GM23248 (cell line): Measurements from ENCODE around the gene EIF4E2. TPM values are rescaled to one million over a fixed set of nuclear protein-coding genes. Genes with fewer than 3 reads are reported as not detected.

Experiments
- DNase-seq: peaks from one replicate; pipeline ENCODE4 v3.0.0-alpha.2; 2015
- H2AFZ ChIP-seq: fragments of 200-600 bp; sonication (generic); 2 replicates; pipeline ENCODE4 v1.6.1; 2016; ENCODE audit warnings: antibody characterized with exemption
- H3F3A ChIP-seq: fragments of 200-600 bp; sonication (generic); 2 replicates; pipeline ENCODE4 v1.6.1; 2016; ENCODE audit warnings: mild to moderate bottlenecking, antibody characterized with exemption, mixed run types; ENCODE audit not compliant: insufficient read depth
- H3K27ac ChIP-seq: fragments of 200-600 bp; sonication (generic); 2 replicates; pipeline ENCODE4 v1.5.1; 2016; ENCODE audit warnings: mild to moderate bottlenecking
- H3K27me3 ChIP-seq: fragments of 200-600 bp; sonication (generic); replicated peaks from 2 replicates; pipeline ENCODE4 v1.6.1; 2016; ENCODE audit warnings: mild to moderate bottlenecking; ENCODE audit not compliant: insufficient read depth
- H3K36me3 ChIP-seq: fragments of 200-600 bp; sonication (generic); 2 replicates; pipeline ENCODE4 v1.6.1; 2016; ENCODE audit warnings: low read depth, mild to moderate bottlenecking
- H3K4me1 ChIP-seq: fragments of 200-600 bp; sonication (generic); 2 replicates; pipeline ENCODE4 v1.6.1; 2016; ENCODE audit warnings: mild to moderate bottlenecking; ENCODE audit not compliant: insufficient read depth
- H3K4me2 ChIP-seq: fragments of 200-600 bp; sonication (generic); one replicate; pipeline ENCODE4 v1.6.1; 2016; ENCODE audit warnings: mild to moderate bottlenecking; ENCODE audit not compliant: unreplicated experiment
- H3K4me3 ChIP-seq: fragments of 200-600 bp; sonication (generic); 2 replicates; pipeline ENCODE4 v1.5.1; 2016; ENCODE audit warnings: mild to moderate bottlenecking
- H3K79me2 ChIP-seq: fragments of 200-600 bp; sonication (generic); 2 replicates; pipeline ENCODE4 v1.6.1; 2016; ENCODE audit warnings: mild to moderate bottlenecking; ENCODE audit not compliant: insufficient read depth
- H3K9ac ChIP-seq: fragments of 200-600 bp; sonication (generic); 2 replicates; pipeline ENCODE4 v1.6.1; 2016; ENCODE audit warnings: mild to moderate bottlenecking
- H3K9me2 ChIP-seq: fragments of 200-600 bp; sonication (generic); 2 replicates; pipeline ENCODE4 v1.6.1; 2016; ENCODE audit warnings: mixed run types, mild to moderate bottlenecking, moderate library complexity; ENCODE audit not compliant: insufficient read depth
- H3K9me3 ChIP-seq: fragments of 200-600 bp; sonication (generic); one replicate; pipeline ENCODE4 v1.6.1; 2017; ENCODE audit warnings: low read depth
- H4K20me1 ChIP-seq: fragments of 200-600 bp; sonication (generic); 2 replicates; pipeline ENCODE4 v1.6.0; 2016; ENCODE audit not compliant: insufficient read depth
- EZH2 ChIP-seq: fragments of 200-600 bp; sonication (generic); IDR thresholded peaks from 2 replicates; pipeline ENCODE4 v1.6.1; 2018; ENCODE audit warnings: antibody characterized with exemption, mild to moderate bottlenecking; ENCODE audit not compliant: insufficient read depth, poor library complexity, severe bottlenecking
- EZH2phosphoT487 ChIP-seq: fragments of 200-600 bp; sonication (generic); IDR thresholded peaks from 2 replicates; pipeline ENCODE4 v1.6.1; 2018; ENCODE audit warnings: antibody characterized with exemption, moderate library complexity, mild to moderate bottlenecking, low read depth; ENCODE audit not compliant: insufficient read depth
- WGBS, 2 experiments: methylation state at CpG; one replicate each; pipeline ENCODE4 v1.1.6; 2015 to 2017; ENCODE audit warnings: low lambda C conversion rate in 2 of 2, low coverage in 1 of 2; ENCODE audit errors: missing lambda C conversion rate in 2 of 2; 5-methylcytosine and 5-hydroxymethylcytosine counted together
- in situ Hi-C: fragments of 300-500 bp; cut with MboI; formaldehyde crosslinking; loops from 2 replicates; pipeline ENCODE4 v1.15.0; 2020
- polyA plus RNA-seq: library from polyadenylated mRNA; unstranded; fragments of >200 nt; fragmentation: Nextera tagmentation; extraction: Ambion mirVana; gene quantifications from 2 replicates; pipeline ENCODE4 v1.2.1, GENCODE V29; 2016
- total RNA-seq: library from RNA; depleted of rRNA; stranded (reverse); fragments of >200 nt; shearing (Covaris generic); gene quantifications from 2 replicates; pipeline ENCODE4 v1.2.3, GENCODE V29; 2014

The EIF4E2 gene
- total and polyA plus RNA-seq, 2 experiments from 2014 or later = 82.8 to 147 TPM

DNA sequence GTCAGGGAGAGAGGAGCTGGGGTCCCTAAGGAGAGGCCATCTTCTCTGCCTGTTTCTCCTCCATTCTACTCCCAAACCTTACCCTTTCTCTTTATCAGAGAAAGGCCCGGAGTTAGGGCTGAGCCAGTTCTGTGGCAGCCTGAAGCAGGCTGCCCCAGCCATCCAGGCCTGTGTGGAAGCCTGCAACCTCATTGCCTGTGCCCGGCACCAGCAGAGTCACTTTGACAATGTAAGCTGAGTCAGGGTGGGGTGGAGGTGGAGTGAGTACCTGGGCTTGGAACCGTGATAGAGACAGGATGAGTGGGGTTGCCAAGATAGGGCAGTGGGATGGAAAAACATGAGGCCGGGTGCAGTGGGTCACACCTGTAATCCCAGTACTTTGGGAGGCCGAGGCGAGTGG lies 5.8 kb upstream of the EIF4E2 start:
- H3K9me2 ChIP-seq = no peaks in the 10 kb centered on the region
- 0 out of 2 replicates have a peak, but pooled peaks cover 5% of the 10 kb centered on the region for H3F3A ChIP-seq
- no peaks in the 10 kb centered on the region for H3K9me3 ChIP-seq
- H3K27me3 ChIP-seq = no peaks in the 10 kb centered on the region
- TF ChIP-seq EZH2phosphoT487 = no peak
- TF ChIP-seq EZH2 = no peak
- no peaks in the 10 kb centered on the region for H3K4me1 ChIP-seq
- H3K4me3 ChIP-seq = no peak overlapping the region
- no peak overlapping the region for H3K9ac ChIP-seq
- DNase-seq = no peak
- H4K20me1 ChIP-seq = no peaks in the 10 kb centered on the region
- no peak overlapping the region for H2AFZ ChIP-seq
- H3K79me2 ChIP-seq = peaks cover 35% of the 10 kb centered on the region
- 93 to 94% methylated on average over 6 of the region's 6 CpGs for WGBS, 2 experiments
- peaks cover 5% of the 10 kb centered on the region; the same call in 1 of the 2 replicates for H3K36me3 ChIP-seq
- no peak overlapping the region for H3K27ac ChIP-seq
- in situ Hi-C loops = loop anchor here (25.0 kb wide), 1 partner anchor 632 kb away; no protein-coding TSS in a partner anchor
- H3K4me2 ChIP-seq = no peak overlapping the region

DNA sequence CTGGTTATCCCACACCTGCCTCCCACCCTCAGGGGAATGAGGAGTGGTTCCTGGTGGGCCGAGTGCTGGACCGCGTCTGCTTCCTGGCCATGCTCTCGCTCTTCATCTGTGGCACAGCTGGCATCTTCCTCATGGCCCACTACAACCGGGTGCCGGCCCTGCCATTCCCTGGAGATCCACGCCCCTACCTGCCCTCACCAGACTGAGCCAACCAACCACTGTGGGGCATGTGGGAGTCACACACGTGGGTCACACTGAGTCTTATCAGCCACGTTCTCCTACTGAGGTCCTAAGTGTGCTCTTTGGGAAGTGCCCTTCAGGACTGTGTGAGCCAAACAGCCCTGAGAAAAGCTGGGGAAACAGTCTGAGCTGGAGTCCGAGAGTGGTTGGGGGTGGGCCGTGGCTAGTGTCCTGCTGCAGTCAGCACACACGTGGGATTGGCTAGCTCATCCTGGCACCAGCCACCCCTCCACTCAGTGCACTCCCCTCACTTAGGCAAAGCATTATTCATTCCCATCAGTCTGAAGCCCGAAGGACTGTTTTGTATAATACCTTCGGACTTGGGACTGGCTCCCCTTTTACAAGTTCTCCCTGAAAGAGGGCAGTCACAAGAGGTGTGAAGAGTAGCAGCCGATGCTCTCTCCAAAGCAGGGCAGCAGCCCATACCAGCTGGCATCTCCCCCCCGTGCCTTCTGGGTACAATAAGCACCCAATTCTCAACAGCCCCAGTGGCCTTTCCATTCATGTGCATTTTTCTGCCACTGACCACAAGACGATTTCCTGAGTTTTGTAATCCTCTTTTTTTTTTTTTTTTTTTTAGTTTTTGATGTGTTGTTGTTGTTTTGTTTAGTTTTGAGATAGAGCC lies 4.7 kb upstream of the EIF4E2 start:
- Histone ChIP-seq H3F3A (0 out of 2 replicates have a peak, but pooled peaks cover 9% of the 10 kb centered on the region), H3K36me3 (peaks cover 5% of the 10 kb centered on the region; the same call in 1 of the 2 replicates), H3K9ac (no peak overlapping the region), H3K27me3 (no peaks in the 10 kb centered on the region), H2AFZ (no peak overlapping the region), H3K27ac (no peak overlapping the region), H3K4me1 (no peaks in the 10 kb centered on the region), H3K9me3 (no peaks in the 10 kb centered on the region), H3K4me2 (no peak overlapping the region), H3K79me2 (peaks cover 42% of the 10 kb centered on the region), H3K4me3 (no peak overlapping the region), H4K20me1 (no peaks in the 10 kb centered on the region), H3K9me2 (no peaks in the 10 kb centered on the region)
- in situ Hi-C loops = loop anchor here (25.0 kb wide), 1 partner anchor 633 kb away; no protein-coding TSS in a partner anchor
- DNase-seq = no peak
- 92 to 93% methylated on average over 17 of the region's 17 CpGs for WGBS, 2 experiments
- no peak for TF ChIP-seq EZH2
- TF ChIP-seq EZH2phosphoT487 = no peak

DNA sequence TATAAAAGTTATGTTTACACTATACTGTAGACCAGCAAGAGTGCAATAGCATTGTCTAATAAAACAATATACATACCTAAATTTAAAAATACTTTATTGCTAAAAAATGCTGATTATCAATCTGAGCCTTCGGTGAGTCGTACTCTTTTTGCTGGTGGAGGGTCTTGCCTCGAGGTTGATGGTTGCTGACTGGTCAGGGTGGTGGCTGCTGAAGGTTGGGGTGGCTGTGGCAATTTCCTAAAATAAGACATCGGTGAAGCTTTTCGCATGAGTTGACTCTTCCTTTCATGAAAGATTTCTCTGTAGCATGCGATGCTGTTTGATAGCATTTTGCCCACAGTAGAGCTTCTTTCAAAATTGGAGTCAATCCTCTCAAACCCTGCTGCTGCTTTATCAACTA lies 2.5 kb upstream of the EIF4E2 start:
- 96 to 99% methylated on average over 6 of the region's 6 CpGs for WGBS, 2 experiments
- H3K36me3 ChIP-seq = peaks cover 13% of the 10 kb centered on the region
- H3K79me2 ChIP-seq = peaks cover 64% of the 10 kb centered on the region
- TF ChIP-seq EZH2phosphoT487 (no peak), EZH2 (no peak)
- H3K4me2 ChIP-seq = no peak overlapping the region
- no peaks in the 10 kb centered on the region for H3K9me3 ChIP-seq
- no peak overlapping the region for H3K27ac ChIP-seq
- peaks cover 7% of the 10 kb centered on the region for H3K4me1 ChIP-seq
- no peaks in the 10 kb centered on the region; the same call in 1 of the 2 replicates for H4K20me1 ChIP-seq
- H3F3A ChIP-seq = 0 out of 2 replicates have a peak, but pooled peaks cover 9% of the 10 kb centered on the region
- H3K9ac ChIP-seq = no peak overlapping the region
- no peak overlapping the region for H2AFZ ChIP-seq
- in situ Hi-C loops = loop anchor here (25.0 kb wide), 1 partner anchor 636 kb away; no protein-coding TSS in a partner anchor
- H3K9me2 ChIP-seq = no peaks in the 10 kb centered on the region
- no peaks in the 10 kb centered on the region for H3K27me3 ChIP-seq
- H3K4me3 ChIP-seq = no peak overlapping the region
- no peak for DNase-seq

DNA sequence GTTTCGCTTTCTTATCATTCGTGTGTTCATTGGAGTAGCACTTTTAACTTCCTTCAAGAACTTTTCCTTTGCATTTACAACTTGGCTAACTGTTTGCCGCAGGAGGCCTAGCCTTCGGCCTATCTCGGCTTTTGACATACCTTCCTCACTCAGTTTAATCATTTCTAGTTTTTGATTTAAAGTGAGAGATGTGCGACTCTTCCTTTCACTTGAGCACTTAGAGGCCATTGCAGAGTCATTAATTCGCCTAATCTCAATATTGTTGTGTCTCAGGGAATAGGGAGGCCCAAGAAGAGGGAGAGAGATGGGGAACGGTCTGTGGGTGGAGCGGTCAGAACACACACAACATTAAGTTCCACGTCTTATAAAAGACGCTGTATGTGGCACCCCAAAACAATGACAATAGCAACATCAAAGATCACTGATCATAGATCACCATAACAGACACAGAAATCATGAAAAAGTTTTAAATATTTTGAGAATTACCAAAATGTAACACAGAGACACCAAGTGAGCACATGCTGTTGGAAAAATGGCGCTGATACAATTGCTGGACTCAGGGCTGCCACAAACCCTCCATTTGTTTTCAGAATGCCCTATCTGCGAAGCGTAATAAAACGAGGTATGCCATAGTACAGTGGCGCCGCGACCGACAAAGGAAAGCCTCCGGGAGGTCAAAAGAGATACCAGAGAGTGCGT lies 685 bp upstream of the EIF4E2 start:
- H3K79me2 ChIP-seq = peaks cover 82% of the 10 kb centered on the region
- no peaks in the 10 kb centered on the region for H3K27me3 ChIP-seq
- TF ChIP-seq EZH2 = no peak
- TF ChIP-seq EZH2phosphoT487 = no peak
- H3K9me2 ChIP-seq = no peaks in the 10 kb centered on the region
- in situ Hi-C loops = loop anchor here (25.0 kb wide), 1 partner anchor 638 kb away; no protein-coding TSS in a partner anchor
- H3K9me3 ChIP-seq = no peaks in the 10 kb centered on the region
- 31 to 32% methylated on average over 21 of the region's 21 CpGs for WGBS, 2 experiments
- peak overlapping the region; percentile 100 for H3K9ac ChIP-seq
- H3K27ac ChIP-seq = peak overlapping the region; percentile 100
- peak overlapping the region; percentile 89 for H3K4me3 ChIP-seq
- 0 out of 2 replicates have a peak, but pooled peaks cover 9% of the 10 kb centered on the region for H3F3A ChIP-seq
- H3K4me1 ChIP-seq = peaks cover 7% of the 10 kb centered on the region
- H3K36me3 ChIP-seq = peaks cover 13% of the 10 kb centered on the region
- H3K4me2 ChIP-seq = peak overlapping the region; percentile 94
- DNase-seq = no peak
- H2AFZ ChIP-seq = peak overlapping the region; percentile 87
- H4K20me1 ChIP-seq = no peaks in the 10 kb centered on the region; the same call in none of the 2 replicates
